PC-3 (cell line): Measurements from ENCODE around the gene CGNL1. TPM values are rescaled to one million over a fixed set of nuclear protein-coding genes. Genes with fewer than 3 reads are reported as not detected.

Experiments
- ATAC-seq: fragments of 200-7000 bp; cut with Tn5 transposase; 2 replicates; pipeline ENCODE4 v1.9.1; 2020; ENCODE audit warnings: mild to moderate bottlenecking, moderate library complexity
- BruUV-seq: library from RNA; stranded (reverse); fragments of 400-500 nt; replicated peaks from 2 replicates; lab custom pipeline; 2021; lab: Mats Ljungman, UMichigan
- CTCF ChIA-PET: fragments of 300-600 bp; sonication (Branson Sonifier 250); formaldehyde crosslinking; loops from one replicate; lab custom pipeline; 2022; ENCODE audit warnings: antibody characterized with exemption; lab: Charles Lee
- POLR2A ChIA-PET: fragments of 300-600 bp; sonication (Branson Sonifier 250); formaldehyde crosslinking; loops from one replicate; lab custom pipeline; 2022; ENCODE audit warnings: antibody characterized with exemption; ENCODE audit not compliant: unreplicated experiment; lab: Charles Lee
- DNase-seq: peaks from one replicate; pipeline ENCODE4 v3.0.0-alpha.2; 2015
- H2AFZ ChIP-seq: fragments of 300-600 bp; sonication (generic); 2 replicates; pipeline ENCODE4 v1.6.0; 2016; ENCODE audit warnings: antibody characterized with exemption, low read length
- H3F3A ChIP-seq: fragments of 300-600 bp; sonication (generic); one replicate; pipeline ENCODE4 v1.6.0; 2017; ENCODE audit warnings: antibody characterized with exemption, low read length, control low read depth, mild to moderate bottlenecking; ENCODE audit not compliant: unreplicated experiment
- H3K27ac ChIP-seq: fragments of 300-600 bp; sonication (generic); 2 replicates; pipeline ENCODE4 v1.5.1; 2016; ENCODE audit warnings: mild to moderate bottlenecking, low read length
- H3K27me3 ChIP-seq: fragments of 300-600 bp; sonication (generic); 2 replicates; pipeline ENCODE4 v1.6.1; 2016; ENCODE audit warnings: low read length, mixed read lengths
- H3K36me3 ChIP-seq: fragments of 300-600 bp; sonication (generic); 2 replicates; pipeline ENCODE4 v1.6.1; 2016; ENCODE audit warnings: low read depth, mixed run types, low read length, mixed read lengths
- H3K4me1 ChIP-seq: fragments of 300-600 bp; sonication (generic); 2 replicates; pipeline ENCODE4 v1.5.1; 2016; ENCODE audit warnings: low read length; ENCODE audit not compliant: insufficient read depth
- H3K4me2 ChIP-seq: fragments of 300-600 bp; sonication (generic); 2 replicates; pipeline ENCODE4 v1.6.0; 2016; ENCODE audit warnings: low read length
- H3K4me3 ChIP-seq: fragments of 300-600 bp; sonication (generic); 2 replicates; pipeline ENCODE4 v1.5.1; 2016; ENCODE audit warnings: mild to moderate bottlenecking, low read length, mixed read lengths
- H3K79me2 ChIP-seq: fragments of 300-600 bp; sonication (generic); 2 replicates; pipeline ENCODE4 v1.6.1; 2017; ENCODE audit warnings: low read length, mixed read lengths
- H3K9ac ChIP-seq: fragments of 300-600 bp; sonication (generic); 2 replicates; pipeline ENCODE4 v1.6.0; 2016; ENCODE audit warnings: mild to moderate bottlenecking, low read length
- H3K9me2 ChIP-seq: fragments of 300-600 bp; sonication (generic); replicated peaks from 2 replicates; pipeline ENCODE4 v1.6.1; 2016; ENCODE audit warnings: mixed run types, low read length, mixed read lengths
- H3K9me3 ChIP-seq: fragments of 300-600 bp; sonication (generic); 2 replicates; pipeline ENCODE4 v1.6.1; 2016; ENCODE audit warnings: low read length, mixed read lengths
- H4K20me1 ChIP-seq: fragments of 300-600 bp; sonication (generic); 2 replicates; pipeline ENCODE4 v1.6.1; 2016; ENCODE audit warnings: low read length, mixed read lengths
- CTCF ChIP-seq: fragments of 300-600 bp; sonication (generic); conservative IDR thresholded peaks from 2 replicates; pipeline ENCODE4 v1.5.1; 2017; ENCODE audit warnings: antibody characterized with exemption, low read depth, mild to moderate bottlenecking, low read length
- EZH2 ChIP-seq: fragments of 300-600 bp; sonication (generic); IDR thresholded peaks from one replicate; pipeline ENCODE4 v1.6.1; 2017; ENCODE audit warnings: antibody characterized with exemption, mild to moderate bottlenecking, low read length; ENCODE audit not compliant: unreplicated experiment
- EZH2phosphoT487 ChIP-seq: fragments of 300-600 bp; sonication (generic); IDR thresholded peaks from 2 replicates; pipeline ENCODE4 v1.6.1; 2018; ENCODE audit warnings: mild to moderate bottlenecking, antibody characterized with exemption, low read length, borderline replicate concordance
- intact Hi-C: fragments of 100-400 bp; cut with micrococcal nuclease; formaldehyde crosslinking; loops from 2 replicates; pipeline ENCODE4 v1.9.0; 2023
- total RNA-seq: library from RNA; depleted of rRNA; stranded (reverse); fragments of >200 nt; gene quantifications from 2 replicates; pipeline ENCODE4 v1.2.3, GENCODE V29; 2014

CGNL1 gene
- total RNA-seq, 1 experiment from 2014 or later, result 0.66 TPM

- DNase-seq (peak; percentile 35), ATAC-seq (peak; percentile 71)
- no peak overlapping the region for H3K4me3 ChIP-seq
- H3K27me3 ChIP-seq, result no peaks in the 10 kb centered on the region
- no peak overlapping the region for H3K27ac ChIP-seq
- no peaks in the 10 kb centered on the region for H3K9me3 ChIP-seq
- POLR2A ChIA-PET, result interaction anchor here (0.6 kb wide), 1 partner anchor 351 kb away, joined by 3 read pairs; no protein-coding TSS in a partner anchor
- no TSS peak for BruUV-seq
- H3F3A ChIP-seq, result no peaks in the 10 kb centered on the region
- TF ChIP-seq EZH2phosphoT487 (no peak), CTCF (no peak), EZH2 (no peak)
- H3K9ac ChIP-seq, result no peak overlapping the region
- no peaks in the 10 kb centered on the region for H3K9me2 ChIP-seq
- CTCF ChIA-PET, result no interaction called here
- H3K4me1 ChIP-seq, result 0 out of 2 replicates have a peak, but pooled peaks cover 7% of the 10 kb centered on the region
- H3K36me3 ChIP-seq, result no peaks in the 10 kb centered on the region
- H3K79me2 ChIP-seq, result no peaks in the 10 kb centered on the region
- no peak overlapping the region for H3K4me2 ChIP-seq
- intact Hi-C loops, result no loop called here
- H2AFZ ChIP-seq, result no peak overlapping the region
- no peaks in the 10 kb centered on the region for H4K20me1 ChIP-seq
Observed at GRCh38 chr15:57384816-57385215, 8.5 kb downstream of the CGNL1 start.

- CTCF ChIA-PET, result no interaction called here
- no peak for ATAC-seq
Observed at GRCh38 chr15:57385923-57386390, 9.7 kb downstream of the CGNL1 start.

More at GRCh38 chr15:57385923-57386390, 9.7 kb downstream of the CGNL1 start:
- H3K36me3 ChIP-seq, result no peaks in the 10 kb centered on the region
- no peaks in the 10 kb centered on the region for H3K79me2 ChIP-seq
- no peak overlapping the region for H3K4me2 ChIP-seq
- H3F3A ChIP-seq, result no peaks in the 10 kb centered on the region
- DNase-seq, result no peak
- POLR2A ChIA-PET, result no interaction called here
- H3K4me1 ChIP-seq, result 0 out of 2 replicates have a peak, but pooled peaks cover 7% of the 10 kb centered on the region
- no peak overlapping the region for H3K9ac ChIP-seq
- H3K9me3 ChIP-seq, result no peaks in the 10 kb centered on the region
- no TSS peak for BruUV-seq
- H3K27me3 ChIP-seq, result no peaks in the 10 kb centered on the region
- H4K20me1 ChIP-seq, result no peaks in the 10 kb centered on the region
- no peak overlapping the region for H3K27ac ChIP-seq
- H3K9me2 ChIP-seq, result no peaks in the 10 kb centered on the region
- H2AFZ ChIP-seq, result no peak overlapping the region
- H3K4me3 ChIP-seq, result no peak overlapping the region
- TF ChIP-seq CTCF (no peak), EZH2phosphoT487 (no peak), EZH2 (no peak)
- intact Hi-C loops, result no loop called here
